HepG2 (cell line): ENCODE results near the gene BRK1. TPM values are rescaled to one million over a fixed set of nuclear protein-coding genes. Genes with fewer than 3 reads are reported as not detected.

Experiments
- ARNT ChIP-seq: fragments of 450-650 bp; IDR thresholded peaks from 2 replicates; pipeline ENCODE4 v1.6.1; 2017
- ATF6 ChIP-seq: sonication (generic); formaldehyde crosslinking; conservative IDR thresholded peaks from 2 replicates; pipeline ENCODE4 v1.4.0; 2020; ENCODE audit warnings: missing genetic modification reagents
- DNMT3B ChIP-seq: conservative IDR thresholded peaks from 2 replicates; pipeline ENCODE4 v1.6.1; 2016; ENCODE audit warnings: missing biosample characterization, control low read depth
- FOXP1 ChIP-seq, 2 experiments: fragments of 450-650 bp in 1 of 2; IDR thresholded peaks; 2 replicates each; pipeline ENCODE4 v1.6.1; 2017 to 2018; ENCODE audit warnings: antibody characterized with exemption in 1 of 2
- GTF2F1 ChIP-seq: fragments of 150-350 bp; IDR thresholded peaks from 2 replicates; pipeline ENCODE4 v1.6.1; 2014; ENCODE audit warnings: low read length
- IRF9 ChIP-seq: sonication (generic); formaldehyde crosslinking; IDR thresholded peaks from 2 replicates; pipeline ENCODE4 v1.8.0; 2022; ENCODE audit warnings: missing genetic modification reagents, mild to moderate bottlenecking, borderline replicate concordance
- KDM6A ChIP-seq: IDR thresholded peaks from 2 replicates; pipeline ENCODE4 v1.6.1; 2016; ENCODE audit warnings: low read depth
- NR3C1 ChIP-seq: sonication (generic); formaldehyde crosslinking; IDR thresholded peaks from 2 replicates; pipeline ENCODE4 v1.4.0; 2020; ENCODE audit warnings: missing genetic modification reagents
- RAD21 ChIP-seq: fragments of 450-650 bp; formaldehyde crosslinking; IDR thresholded peaks from 2 replicates; pipeline ENCODE4 v1.5.0; 2020; ENCODE audit warnings: mild to moderate bottlenecking
- RFX1 ChIP-seq: fragments of 450-650 bp; IDR thresholded peaks from 2 replicates; pipeline ENCODE4 v1.6.1; 2017
- SNAPC2 ChIP-seq: sonication (generic); formaldehyde crosslinking; IDR thresholded peaks from 2 replicates; pipeline ENCODE4 v1.8.1; 2022; ENCODE audit warnings: mild to moderate bottlenecking, missing genetic modification reagents
- SNRNP70 ChIP-seq: fragments of 200-400 bp; formaldehyde crosslinking; IDR thresholded peaks from 2 replicates; pipeline ENCODE4 v1.6.1; 2017; ENCODE audit warnings: mild to moderate bottlenecking, low read depth, low read length, moderate library complexity
- SP2 ChIP-seq: sonication (generic); formaldehyde crosslinking; IDR thresholded peaks from 2 replicates; pipeline ENCODE4 v1.5.1; 2020; ENCODE audit warnings: mild to moderate bottlenecking, missing genetic modification reagents
- SP5 ChIP-seq: IDR thresholded peaks from 2 replicates; pipeline ENCODE4 v1.6.1; 2016; ENCODE audit warnings: low read depth, borderline replicate concordance
- THYN1 ChIP-seq: sonication (generic); formaldehyde crosslinking; IDR thresholded peaks from 2 replicates; pipeline ENCODE4 v1.8.1; 2023; ENCODE audit warnings: low read depth, mild to moderate bottlenecking, moderate library complexity, missing genetic modification reagents, borderline replicate concordance
- ZBTB46 ChIP-seq: sonication (generic); formaldehyde crosslinking; IDR thresholded peaks from 2 replicates; pipeline ENCODE4 v1.4.0; 2020; ENCODE audit warnings: mild to moderate bottlenecking, missing genetic modification reagents, borderline replicate concordance
- ZFAT ChIP-seq: sonication (generic); formaldehyde crosslinking; conservative IDR thresholded peaks from 2 replicates; pipeline ENCODE4 v1.8.1; 2023; ENCODE audit warnings: missing genetic modification reagents, inconsistent platforms
- ZFP41 ChIP-seq: sonication (generic); formaldehyde crosslinking; IDR thresholded peaks from 2 replicates; pipeline ENCODE4 v1.4.0; 2020; ENCODE audit warnings: mild to moderate bottlenecking, missing genetic modification reagents, borderline replicate concordance
- ZNF317 ChIP-seq: sonication (generic); formaldehyde crosslinking; IDR thresholded peaks from 2 replicates; pipeline ENCODE4 v1.5.0; 2020; ENCODE audit warnings: mild to moderate bottlenecking, missing genetic modification reagents
- ZNF33A ChIP-seq: sonication (generic); formaldehyde crosslinking; IDR thresholded peaks from 2 replicates; pipeline ENCODE4 v1.5.1; 2020; ENCODE audit warnings: missing genetic modification reagents, mild to moderate bottlenecking, moderate library complexity, borderline replicate concordance
- ZNF354B ChIP-seq: sonication (generic); formaldehyde crosslinking; IDR thresholded peaks from 2 replicates; pipeline ENCODE4 v1.8.0; 2022; ENCODE audit warnings: mild to moderate bottlenecking, missing genetic modification reagents
- ZNF484 ChIP-seq: sonication (generic); formaldehyde crosslinking; IDR thresholded peaks from 2 replicates; pipeline ENCODE4 v1.5.1; 2020; ENCODE audit warnings: mild to moderate bottlenecking, low read depth, missing genetic modification reagents, borderline replicate concordance
- ZNF496 ChIP-seq: sonication (generic); formaldehyde crosslinking; IDR thresholded peaks from 2 replicates; pipeline ENCODE4 v1.8.1; 2023; ENCODE audit warnings: mild to moderate bottlenecking, moderate library complexity, missing genetic modification reagents; ENCODE audit not compliant: insufficient replicate concordance
- ZNF543 ChIP-seq: sonication (generic); formaldehyde crosslinking; IDR thresholded peaks from 2 replicates; pipeline ENCODE4 v1.4.0; 2020; ENCODE audit warnings: mild to moderate bottlenecking, missing genetic modification reagents
- ZNF563 ChIP-seq: sonication (generic); formaldehyde crosslinking; IDR thresholded peaks from 2 replicates; pipeline ENCODE4 v1.8.0; 2022; ENCODE audit warnings: mild to moderate bottlenecking, moderate library complexity, missing genetic modification reagents
- ZNF616 ChIP-seq: sonication (generic); formaldehyde crosslinking; IDR thresholded peaks from 2 replicates; pipeline ENCODE4 v1.5.0; 2020; ENCODE audit warnings: low read depth, mild to moderate bottlenecking, missing genetic modification reagents
- ZNF672 ChIP-seq: sonication (generic); formaldehyde crosslinking; IDR thresholded peaks from 2 replicates; pipeline ENCODE4 v1.8.1; 2022; ENCODE audit warnings: missing genetic modification reagents
- ZNF790 ChIP-seq: sonication (generic); formaldehyde crosslinking; IDR thresholded peaks from 2 replicates; pipeline ENCODE4 v1.8.0; 2022; ENCODE audit warnings: missing genetic modification reagents, mild to moderate bottlenecking, borderline replicate concordance
- polyA plus RNA-seq, 8 experiments: library from polyadenylated mRNA; depleted of rRNA in 3 of 8; stranded (reverse) in 7 of 8; unstranded in 1 of 8; fragments of >200 nt; fragmentation: Illumina TruSeq in 4 of 8; extraction: Trizol in 4 of 8; gene quantifications; 2 replicates each; pipeline versions ENCODE4 v1.2.1 to v1.2.3, GENCODE V29; 2011 to 2016; ENCODE audit warnings: low read depth in 4 of 8, missing spikeins in 1 of 8, mixed read lengths in 1 of 8; ENCODE audit not compliant: insufficient read depth in 1 of 8
- total RNA-seq, 5 experiments: library from RNA; depleted of rRNA; stranded (reverse); fragments of >200 nt; fragmentation: Illumina TruSeq; extraction: Trizol; gene quantifications; 2 replicates each; pipeline ENCODE4 v1.2.3, GENCODE V29; 2016; ENCODE audit warnings: low read depth in 1 of 5

Gene BRK1
- total and polyA plus RNA-seq, 2 of the 13 experiments (the other 11 are each of a cell fraction or from before 2014, with no cell fraction given), result 118 to 155 TPM

GRCh38 chr3:10164546-10165393, 49.3 kb downstream of the BRK1 start, which contains the start of gene IRAK2 (continued):
- TF ChIP-seq ZNF543 (CRISPR knock-in tag) (0 out of 2 replicates have a peak, but pooled peaks have one; percentile 78), NR3C1 (CRISPR knock-in tag) (no peak), FOXP1 (IDR thresholded peaks at IDR 0.05) (no peak), FOXP1 (CRISPR knock-in tag; IDR thresholded peaks at IDR 0.05) (no peak), ZNF496 (CRISPR knock-in tag) (no peak), ZNF563 (peak; percentile 82; the same call in 1 of the 2 replicates), SNAPC2 (CRISPR knock-in tag) (no peak), ARNT (no peak), RAD21 (CRISPR knock-in tag) (no peak; the same call in 1 of the 2 replicates), ZNF484 (CRISPR knock-in tag) (no peak), SP5 (peak; percentile 90), ZFP41 (CRISPR knock-in tag) (no peak), ZFAT (CRISPR knock-in tag) (no peak), KDM6A (CRISPR knock-in tag) (no peak), ZBTB46 (CRISPR knock-in tag) (0 out of 2 replicates have a peak, but pooled peaks have one; percentile 22), DNMT3B (CRISPR knock-in tag) (no peak), ATF6 (no peak), GTF2F1 (no peak), SP2 (CRISPR knock-in tag) (no peak), RFX1 (no peak), THYN1 (CRISPR knock-in tag) (no peak), ZNF317 (CRISPR knock-in tag) (no peak), ZNF672 (CRISPR knock-in tag) (no peak), SNRNP70 (no peak), IRF9 (CRISPR knock-in tag) (no peak), ZNF790 (CRISPR knock-in tag) (no peak), ZNF354B (no peak), ZNF33A (CRISPR knock-in tag) (no peak), ZNF616 (no peak)
